Hepatocyte (in vitro differentiated cells): ENCODE measurements around the gene GLT1D1. TPM values are rescaled to one million over a fixed set of nuclear protein-coding genes. Genes with fewer than 3 reads are reported as not detected.

Experiments
- DNase-seq: peaks from one replicate; pipeline ENCODE4 v3.0.0-alpha.2; 2016; ENCODE audit warnings: low spot score
- H2AFZ ChIP-seq: fragments of 200-600 bp; sonication (generic); 2 replicates; pipeline ENCODE4 v1.6.0; 2016; ENCODE audit warnings: antibody characterized with exemption, mild to moderate bottlenecking
- H3K27ac ChIP-seq: fragments of 200-600 bp; sonication (generic); 2 replicates; pipeline ENCODE4 v1.5.1; 2016; ENCODE audit warnings: mild to moderate bottlenecking
- H3K27me3 ChIP-seq: fragments of 200-600 bp; sonication (generic); 2 replicates; pipeline ENCODE4 v1.6.1; 2016
- H3K36me3 ChIP-seq: fragments of 200-600 bp; sonication (generic); replicated peaks from 2 replicates; pipeline ENCODE4 v1.5.1; 2016; ENCODE audit warnings: low read depth; ENCODE audit not compliant: insufficient read depth
- H3K4me1 ChIP-seq: fragments of 200-600 bp; sonication (generic); 2 replicates; pipeline ENCODE4 v1.5.1; 2016; ENCODE audit warnings: mild to moderate bottlenecking, moderate library complexity; ENCODE audit not compliant: insufficient read depth
- H3K4me2 ChIP-seq: fragments of 200-600 bp; sonication (generic); 2 replicates; pipeline ENCODE4 v1.6.0; 2016
- H3K4me3 ChIP-seq: fragments of 200-600 bp; sonication (generic); 2 replicates; pipeline ENCODE4 v1.5.1; 2016; ENCODE audit warnings: mild to moderate bottlenecking
- H3K79me2 ChIP-seq: fragments of 200-600 bp; sonication (generic); 2 replicates; pipeline ENCODE4 v1.6.0; 2017; ENCODE audit warnings: mild to moderate bottlenecking
- H3K9me2 ChIP-seq: fragments of 200-600 bp; sonication (generic); replicated peaks from 2 replicates; pipeline ENCODE4 v1.6.0; 2017; ENCODE audit warnings: mild to moderate bottlenecking; ENCODE audit not compliant: insufficient read depth
- H3K9me3 ChIP-seq: fragments of 200-600 bp; sonication (generic); 2 replicates; pipeline ENCODE4 v1.5.1; 2016; ENCODE audit warnings: low read depth, mild to moderate bottlenecking
- H4K20me1 ChIP-seq: fragments of 200-600 bp; sonication (generic); 2 replicates; pipeline ENCODE4 v1.6.0; 2016; ENCODE audit warnings: mild to moderate bottlenecking; ENCODE audit not compliant: insufficient read depth, poor library complexity, severe bottlenecking
- CTCF ChIP-seq: fragments of 200-600 bp; sonication (generic); IDR thresholded peaks from 2 replicates; pipeline ENCODE4 v1.5.1; 2016; ENCODE audit warnings: antibody characterized with exemption, mild to moderate bottlenecking; ENCODE audit not compliant: poor library complexity
- EZH2 ChIP-seq: fragments of 200-600 bp; sonication (generic); IDR thresholded peaks from 2 replicates; pipeline ENCODE4 v1.6.1; 2016; ENCODE audit warnings: antibody characterized with exemption, mild to moderate bottlenecking, borderline replicate concordance
- EZH2phosphoT487 ChIP-seq: fragments of 200-600 bp; sonication (generic); IDR thresholded peaks from one replicate; pipeline ENCODE4 v1.6.1; 2018; ENCODE audit warnings: antibody characterized with exemption, mild to moderate bottlenecking, low read depth, moderate library complexity; ENCODE audit not compliant: unreplicated experiment, severe bottlenecking
- WGBS: methylation state at CpG from one replicate; pipeline ENCODE4 v1.1.6; 2016; ENCODE audit warnings: low lambda C conversion rate; ENCODE audit errors: missing lambda C conversion rate; 5-methylcytosine and 5-hydroxymethylcytosine counted together
- polyA plus RNA-seq: library from polyadenylated mRNA; unstranded; fragments of >200 nt; fragmentation: Nextera tagmentation; extraction: Ambion mirVana; gene quantifications from 2 replicates; pipeline ENCODE4 v1.2.1, GENCODE V29; 2016
- total RNA-seq: library from RNA; depleted of rRNA; stranded (reverse); fragments of >200 nt; gene quantifications from 2 replicates; pipeline ENCODE4 v1.2.3, GENCODE V29; 2014

GLT1D1 gene
- total and polyA plus RNA-seq, 2 experiments from 2014 or later = 1.8 to 1.9 TPM

- Histone ChIP-seq H3K9me2 (no peaks in the 10 kb centered on the region), H3K4me3 (no peak overlapping the region), H3K27me3 (peaks cover 7% of the 10 kb centered on the region), H4K20me1 (no peaks in the 10 kb centered on the region), H3K4me1 (no peaks in the 10 kb centered on the region), H3K9me3 (no peaks in the 10 kb centered on the region), H3K27ac (no peak overlapping the region), H3K36me3 (no peaks in the 10 kb centered on the region), H2AFZ (no peak overlapping the region), H3K79me2 (no peaks in the 10 kb centered on the region), H3K4me2 (no peak overlapping the region)
- no peak for DNase-seq
- WGBS = 59% methylated on average over 8 of the region's 8 CpGs
- no peak for TF ChIP-seq EZH2phosphoT487
- TF ChIP-seq CTCF = no peak
- TF ChIP-seq EZH2 = no peak
These were observed 108.1 kb downstream of the GLT1D1 start for GRCh38 chr12:128961308-128961902.

- Histone ChIP-seq H3K9me2 (no peaks in the 10 kb centered on the region), H3K4me2 (no peak overlapping the region), H2AFZ (no peak overlapping the region), H3K27me3 (peaks cover 7% of the 10 kb centered on the region), H3K27ac (no peak overlapping the region), H3K36me3 (no peaks in the 10 kb centered on the region), H4K20me1 (no peaks in the 10 kb centered on the region), H3K4me1 (no peaks in the 10 kb centered on the region), H3K79me2 (no peaks in the 10 kb centered on the region), H3K9me3 (no peaks in the 10 kb centered on the region), H3K4me3 (no peak overlapping the region)
- TF ChIP-seq EZH2phosphoT487 (no peak), EZH2 (no peak), CTCF (no peak)
- DNase-seq = no peak
- WGBS = 94% methylated on average over 10 of the region's 11 CpGs
These were observed 108.7 kb downstream of the GLT1D1 start for GRCh38 chr12:128961957-128962356.

DNA sequence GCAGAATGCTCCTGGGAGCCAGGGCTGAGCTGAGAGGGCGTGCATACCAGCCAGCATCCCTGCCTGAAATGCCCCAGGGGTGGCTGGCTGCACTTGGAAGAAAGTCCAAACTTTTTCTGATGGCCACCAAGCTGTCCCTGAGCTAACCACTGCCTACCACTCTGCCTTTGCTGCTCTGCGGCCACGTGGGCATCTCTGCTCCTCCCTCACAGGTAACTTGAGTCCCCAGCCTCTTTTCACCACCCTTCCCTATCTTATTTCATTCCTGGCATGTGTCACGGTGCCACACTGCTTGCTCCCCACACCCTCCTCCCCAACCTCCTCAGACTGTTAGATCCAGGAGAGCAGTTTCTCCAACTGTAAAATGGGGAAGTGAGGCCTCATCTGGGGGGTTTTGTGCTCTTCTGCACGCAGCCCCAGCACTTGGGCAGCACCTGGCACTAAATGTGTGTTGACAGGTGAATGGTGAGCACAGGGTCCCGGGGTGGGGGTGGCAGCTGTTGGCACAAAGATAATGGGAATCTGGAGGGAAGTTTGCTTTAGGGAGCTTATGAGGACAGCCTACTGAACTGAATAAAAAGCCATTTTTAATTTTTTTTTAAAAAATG is 113.0 kb downstream of the GLT1D1 start:
- no peak for DNase-seq
- H3K4me1 ChIP-seq = no peaks in the 10 kb centered on the region
- H3K27ac ChIP-seq = no peak overlapping the region
- TF ChIP-seq CTCF = no peak
- no peak for TF ChIP-seq EZH2
- no peak for TF ChIP-seq EZH2phosphoT487
- peaks cover 23% of the 10 kb centered on the region for H3K27me3 ChIP-seq
- no peaks in the 10 kb centered on the region for H3K9me3 ChIP-seq
- WGBS = 67% methylated on average over 6 of the region's 6 CpGs
- H4K20me1 ChIP-seq = no peaks in the 10 kb centered on the region
- no peak overlapping the region for H3K4me3 ChIP-seq
- no peaks in the 10 kb centered on the region for H3K9me2 ChIP-seq
- no peak overlapping the region for H2AFZ ChIP-seq
- H3K79me2 ChIP-seq = no peaks in the 10 kb centered on the region
- no peak overlapping the region for H3K4me2 ChIP-seq
- no peaks in the 10 kb centered on the region for H3K36me3 ChIP-seq
